GM12864 (cell line): Measurements from ENCODE around the gene C4orf46.

Experiments
- DNase-seq: peaks from one replicate; pipeline ENCODE4 v3.0.0-alpha.2; 2011; ENCODE audit warnings: low read depth
- H3K4me3 ChIP-seq: 2 replicates; pipeline ENCODE4 v1.5.1; 2011; ENCODE audit warnings: mild to moderate bottlenecking, low read depth, low read length, control low read depth
- CTCF ChIP-seq: IDR thresholded peaks from 2 replicates; pipeline ENCODE4 v1.5.1; 2011; ENCODE audit warnings: low read depth, mild to moderate bottlenecking, moderate library complexity, low read length, control low read depth, inconsistent platforms; ENCODE audit errors: missing control alignments

The C4orf46 gene

GRCh38 chr4:158652920-158653319 lies 18.8 kb downstream of the C4orf46 start:
- DNase-seq, result no peak
- no peak overlapping the region; the same call in 1 of the 2 replicates for H3K4me3 ChIP-seq
- TF ChIP-seq CTCF, result no peak

DNA sequence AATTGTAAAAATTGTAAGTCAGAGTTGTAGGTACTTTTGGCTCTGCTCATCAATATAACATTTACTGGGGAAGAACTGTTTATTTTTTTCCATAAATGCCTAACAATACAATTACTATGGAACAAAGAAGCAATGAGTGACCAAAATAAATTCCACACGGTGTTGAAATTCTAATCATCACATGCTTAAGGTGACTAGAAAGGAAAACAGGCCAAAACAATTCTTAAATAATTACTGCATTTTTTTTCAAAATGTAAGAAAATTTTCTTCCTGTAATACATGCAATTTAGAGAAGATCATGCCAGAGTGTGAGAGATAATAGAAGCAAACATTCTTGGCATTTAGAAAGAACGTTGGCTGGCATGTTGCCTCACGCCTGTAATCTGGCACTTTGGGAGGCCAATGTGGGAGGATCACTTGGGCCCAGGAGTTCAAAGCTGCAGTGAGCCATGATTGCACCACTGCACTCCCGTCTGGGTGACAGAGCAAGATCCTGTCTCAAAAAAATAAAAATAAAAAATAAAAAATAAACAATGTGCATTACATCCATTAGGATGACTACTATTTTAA lies 22.5 kb downstream of the C4orf46 start:
- TF ChIP-seq CTCF, result no peak

GRCh38 chr4:158644760-158645159 lies 26.9 kb downstream of the C4orf46 start:
- no peak for DNase-seq
- no peak for TF ChIP-seq CTCF
- no peak overlapping the region for H3K4me3 ChIP-seq

More for the DNA sequence above, 22.5 kb downstream of the C4orf46 start:
- DNase-seq, result no peak
- no peak overlapping the region for H3K4me3 ChIP-seq

GRCh38 chr4:158644356-158644755 lies 27.3 kb downstream of the C4orf46 start:
- H3K4me3 ChIP-seq, result no peak overlapping the region
- no peak for TF ChIP-seq CTCF
- no peak for DNase-seq

GRCh38 chr4:158636619-158637018 lies 35.1 kb downstream of the C4orf46 start:
- no peak for TF ChIP-seq CTCF
- no peak for DNase-seq
- H3K4me3 ChIP-seq, result no peak overlapping the region

DNA sequence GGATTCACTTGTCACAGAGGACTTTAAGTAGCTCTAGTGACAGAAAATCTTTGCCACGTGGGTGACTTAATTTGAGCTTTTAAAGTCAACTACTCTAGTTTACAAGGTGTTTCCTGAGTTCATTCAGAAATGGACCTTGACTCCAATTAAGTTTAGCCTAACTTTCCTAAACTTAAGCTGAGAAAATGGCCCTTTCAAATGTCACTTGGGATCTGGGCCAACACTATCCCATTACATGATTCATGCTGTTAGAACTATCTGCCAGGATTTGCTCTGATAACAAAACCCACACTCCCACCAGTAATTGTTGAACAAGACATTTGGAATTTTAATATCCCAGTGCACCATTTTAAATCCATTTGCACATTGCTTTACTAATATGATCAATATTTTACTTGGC lies 40.8 kb downstream of the C4orf46 start:
- DNase-seq, result no peak
- H3K4me3 ChIP-seq, result no peak overlapping the region
- no peak for TF ChIP-seq CTCF

- no peak overlapping the region for H3K4me3 ChIP-seq
- DNase-seq, result no peak
- TF ChIP-seq CTCF, result no peak
These were observed 46.1 kb downstream of the C4orf46 start for GRCh38 chr4:158625544-158625943.
